Activated T-helper 2 cell treated with anti-CD3 and anti-CD28 coated beads, Interferon-gamma antibody, Interleukin-2, Interleukin-4, amounts not matched to agents 10 μg/mL and 5 μg/mL and 100 μg/mL, durations not matched to agents 14 hours and 24 hours and 36 hours (primary cell): ENCODE data around the gene RAPGEF1. TPM values are rescaled to one million over a fixed set of nuclear protein-coding genes. Genes with fewer than 3 reads are reported as not detected.
"Not testable (repeated sequence)": the region's sequence is repeated elsewhere in the genome, so short reads cannot be mapped to it uniquely, and the experiment has no call there.

ENCODE experiments used
- DNase-seq: peaks from one replicate; pipeline ENCODE4 v3.0.0; 2021; ENCODE audit warnings: low spot score
- H3K27ac Mint-ChIP-seq: one replicate; pipeline ENCODE4 v1.8.0; 2021; ENCODE audit warnings: mixed read lengths
- H3K27me3 Mint-ChIP-seq: one replicate; pipeline ENCODE4 v1.8.0; 2021; ENCODE audit warnings: low read depth, mixed read lengths
- H3K36me3 Mint-ChIP-seq: one replicate; pipeline ENCODE4 v1.8.0; 2021; ENCODE audit warnings: low read depth, mixed read lengths
- H3K4me1 Mint-ChIP-seq: one replicate; pipeline ENCODE4 v1.8.0; 2021; ENCODE audit warnings: low read depth, mixed read lengths
- H3K4me3 Mint-ChIP-seq: one replicate; pipeline ENCODE4 v1.8.0; 2021; ENCODE audit warnings: low read depth, mild to moderate bottlenecking, moderate library complexity, mixed read lengths
- H3K9me3 Mint-ChIP-seq: one replicate; pipeline ENCODE4 v1.8.0; 2021; ENCODE audit warnings: mixed read lengths
- intact Hi-C: fragments of 100-400 bp; cut with micrococcal nuclease; formaldehyde crosslinking; loops from one replicate; pipeline ENCODE4 v1.15.1; 2023
- total RNA-seq: library from RNA; stranded (reverse); gene quantifications from 2 replicates; pipeline ENCODE4 v1.2.3, GENCODE V29; 2022

Gene RAPGEF1
- total RNA-seq, 1 donor from 2014 or later: 133 TPM

DNA sequence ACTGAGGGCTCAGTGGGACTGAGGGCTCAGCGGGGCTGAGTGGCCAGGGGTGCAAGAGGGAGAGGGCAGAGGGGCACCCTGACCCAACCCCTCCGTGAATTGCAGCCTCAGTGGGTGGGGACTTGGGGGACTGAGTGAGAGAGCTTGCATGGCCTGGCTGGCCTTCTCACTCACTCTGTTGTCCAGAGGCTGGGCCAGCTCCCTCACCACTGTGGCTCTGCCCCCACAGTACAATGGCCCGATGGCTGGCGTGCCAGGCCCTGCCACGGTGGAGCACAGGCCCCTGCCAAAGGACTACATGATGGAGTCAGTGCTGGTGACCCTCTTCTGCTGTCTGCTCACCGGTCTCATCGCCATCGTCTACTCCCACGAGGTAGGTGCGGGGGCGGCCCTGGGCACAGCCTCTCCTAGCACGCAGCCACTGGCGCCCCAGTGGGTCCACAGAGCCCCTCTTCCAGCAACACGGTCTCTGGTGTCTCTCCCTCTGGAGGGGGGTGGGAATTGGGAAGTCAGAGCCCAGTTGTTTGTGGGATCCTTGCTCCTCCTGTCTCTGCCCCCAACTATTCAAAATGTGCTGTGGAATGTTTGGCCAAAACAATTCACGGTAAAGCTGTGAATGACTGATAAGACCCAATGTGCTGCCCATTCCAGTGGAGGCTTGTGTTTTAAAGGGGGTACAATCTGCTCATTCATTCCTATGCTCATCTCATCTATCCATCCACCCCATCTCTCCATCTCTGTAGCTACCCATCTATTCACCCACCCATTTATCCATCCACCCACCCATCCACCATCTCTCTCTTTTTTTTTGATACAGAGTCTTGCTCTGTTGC, 183.8 kb downstream of the RAPGEF1 start:
- Mint-ChIP-seq H3K27ac (no peak overlapping the region), H3K4me1 (no peaks in the 10 kb centered on the region), H3K9me3 (no peaks in the 10 kb centered on the region), H3K4me3 (no peak overlapping the region), H3K36me3 (no peaks in the 10 kb centered on the region), H3K27me3 (peaks cover 39% of the 10 kb centered on the region)
- intact Hi-C loops: no loop called here
- no peak for DNase-seq

DNA sequence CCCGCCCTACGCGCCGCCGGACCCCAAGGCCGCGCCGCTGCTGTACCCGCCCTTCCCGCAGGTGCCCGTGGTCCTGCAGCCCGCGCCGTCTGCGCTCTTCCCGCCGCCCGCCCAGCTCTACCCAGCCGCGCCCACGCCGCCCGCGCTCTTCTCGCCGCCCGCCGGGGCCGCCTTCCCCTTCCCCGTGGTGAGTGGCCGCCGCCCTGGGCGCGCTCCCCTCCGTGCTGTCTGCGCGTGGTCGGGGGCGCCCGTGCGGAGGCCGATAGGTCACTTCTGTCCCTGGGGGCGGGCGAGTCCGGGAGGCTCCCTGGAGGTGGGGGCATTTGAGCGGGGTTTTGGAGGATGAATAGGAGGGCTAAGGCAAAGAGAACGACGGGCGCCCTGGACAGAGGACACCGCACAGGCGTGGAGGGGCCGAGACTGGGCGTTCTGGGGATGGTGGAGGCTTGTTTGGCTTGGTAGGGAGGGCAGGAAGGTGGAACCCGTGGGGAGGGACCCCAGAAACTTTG, 185.0 kb downstream of the RAPGEF1 start:
- intact Hi-C loops: no loop called here
- H3K9me3 Mint-ChIP-seq: no peaks in the 10 kb centered on the region
- no peak overlapping the region for H3K27ac Mint-ChIP-seq
- DNase-seq: no peak
- H3K27me3 Mint-ChIP-seq: peaks cover 47% of the 10 kb centered on the region
- no peak overlapping the region for H3K4me3 Mint-ChIP-seq
- H3K4me1 Mint-ChIP-seq: no peaks in the 10 kb centered on the region
- no peaks in the 10 kb centered on the region for H3K36me3 Mint-ChIP-seq

DNA sequence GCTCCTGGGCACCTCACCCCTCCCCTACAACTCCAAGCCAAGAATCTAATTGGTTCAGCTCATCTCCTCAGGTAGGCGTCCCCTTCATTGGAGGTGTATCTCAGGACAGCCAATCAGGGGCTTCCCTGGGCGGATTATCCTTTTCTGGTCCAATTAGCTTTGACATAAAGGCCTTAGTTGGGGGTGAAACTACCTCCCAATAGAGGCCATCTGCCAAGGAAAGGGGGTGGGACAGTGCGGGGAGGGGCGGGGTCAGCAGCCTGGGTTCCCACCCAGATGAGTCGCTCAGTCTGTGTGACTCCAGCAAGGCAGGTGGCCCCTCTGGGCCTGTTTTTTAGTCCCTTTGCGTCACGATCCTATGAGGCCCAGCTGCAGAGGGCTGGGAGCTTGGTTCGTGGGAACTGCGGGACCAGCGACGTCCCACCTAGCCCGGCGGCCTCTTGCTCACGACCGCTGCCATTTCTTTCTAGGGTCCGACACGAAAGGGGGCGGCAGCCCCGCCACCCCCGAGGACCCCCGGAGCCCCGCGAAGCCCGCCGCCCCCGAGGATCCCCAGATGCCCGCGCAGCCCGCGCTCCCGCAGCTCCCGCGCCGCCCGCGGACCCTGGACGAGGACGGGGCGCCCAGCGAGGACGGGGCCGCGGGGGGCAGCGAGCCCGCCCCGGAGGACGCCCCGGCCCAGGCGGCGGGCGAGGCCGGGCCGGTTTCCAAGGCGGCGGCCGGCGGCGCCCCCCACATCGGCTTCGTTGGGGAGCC, 185.6 kb downstream of the RAPGEF1 start:
- no peaks in the 10 kb centered on the region for H3K9me3 Mint-ChIP-seq
- intact Hi-C loops: no loop called here
- DNase-seq: no peak
- no peaks in the 10 kb centered on the region for H3K36me3 Mint-ChIP-seq
- no peak overlapping the region for H3K4me3 Mint-ChIP-seq
- H3K4me1 Mint-ChIP-seq: no peaks in the 10 kb centered on the region
- H3K27me3 Mint-ChIP-seq: peaks cover 54% of the 10 kb centered on the region
- H3K27ac Mint-ChIP-seq: no peak overlapping the region

DNA sequence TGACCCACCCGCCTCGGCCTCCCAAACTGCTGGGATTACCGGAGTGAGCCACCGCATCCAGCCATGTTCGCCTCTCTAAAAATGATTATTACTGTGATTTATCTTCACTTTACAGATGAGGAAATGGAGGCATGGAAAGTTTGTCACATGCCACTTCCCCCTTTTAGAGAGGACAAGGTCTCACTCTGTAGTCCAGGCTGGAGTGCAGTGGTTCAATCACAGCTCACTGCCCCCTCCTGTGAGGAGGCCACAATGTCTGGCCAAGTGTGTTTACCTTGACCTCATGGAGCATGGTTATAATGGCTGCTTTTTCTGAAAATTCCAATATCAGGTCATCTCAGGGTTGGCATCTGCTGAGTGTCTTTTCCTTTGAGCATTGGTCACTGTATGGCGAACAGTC, 187.8 kb downstream of the RAPGEF1 start:
- no peaks in the 10 kb centered on the region for H3K9me3 Mint-ChIP-seq
- no peak overlapping the region for H3K27ac Mint-ChIP-seq
- no peak for DNase-seq
- intact Hi-C loops: no loop called here
- H3K36me3 Mint-ChIP-seq: no peaks in the 10 kb centered on the region
- H3K4me3 Mint-ChIP-seq: no peak overlapping the region
- peaks cover 5% of the 10 kb centered on the region for H3K4me1 Mint-ChIP-seq
- peaks cover 76% of the 10 kb centered on the region for H3K27me3 Mint-ChIP-seq

DNA sequence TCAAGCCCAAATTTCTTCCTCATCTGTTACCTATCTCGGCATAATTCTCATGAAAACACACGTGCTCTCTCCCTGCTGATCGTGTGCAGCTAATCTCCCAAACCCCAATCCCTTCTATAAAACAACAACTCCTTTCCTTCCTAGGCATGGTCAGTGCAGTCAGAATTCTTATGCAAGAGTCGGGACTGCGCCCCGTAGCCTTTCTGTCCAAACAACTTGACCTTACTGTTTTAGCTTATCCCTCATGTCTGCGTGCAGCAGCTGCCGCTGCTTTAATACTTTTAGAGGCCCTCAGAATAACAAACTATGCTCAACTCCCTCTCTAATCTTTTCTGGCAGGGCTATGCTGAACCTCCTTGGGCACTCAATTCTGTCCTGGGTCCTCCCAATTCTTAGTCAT, 189.4 kb downstream of the RAPGEF1 start:
- H3K4me1 Mint-ChIP-seq, DNase-seq, H3K36me3 Mint-ChIP-seq, H3K4me3 Mint-ChIP-seq, H3K27ac Mint-ChIP-seq, H3K9me3 Mint-ChIP-seq, intact Hi-C loops: not testable (repeated sequence)
- H3K27me3 Mint-ChIP-seq: peaks cover 69% of the 10 kb centered on the region

DNA sequence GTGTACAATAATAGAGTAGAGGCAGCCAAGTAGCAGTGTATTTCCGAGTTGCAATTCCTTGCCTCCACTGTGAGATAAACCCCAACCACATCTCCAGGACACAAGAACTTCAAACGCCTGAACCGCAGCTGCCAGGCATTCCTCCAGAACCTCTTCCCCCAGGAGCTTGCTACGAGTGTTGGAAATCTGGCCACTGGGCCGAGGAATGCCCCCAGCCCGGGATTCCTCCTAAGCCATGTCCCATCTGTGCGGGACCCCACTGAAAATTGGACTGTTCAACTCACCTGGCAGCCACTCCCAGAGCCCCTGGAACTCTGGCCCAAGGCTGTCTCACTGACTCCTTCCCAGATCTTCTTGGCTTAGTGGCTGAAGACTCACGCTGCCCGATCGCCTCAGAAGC, 190.7 kb downstream of the RAPGEF1 start:
- DNase-seq: not testable (repeated sequence)

DNA sequence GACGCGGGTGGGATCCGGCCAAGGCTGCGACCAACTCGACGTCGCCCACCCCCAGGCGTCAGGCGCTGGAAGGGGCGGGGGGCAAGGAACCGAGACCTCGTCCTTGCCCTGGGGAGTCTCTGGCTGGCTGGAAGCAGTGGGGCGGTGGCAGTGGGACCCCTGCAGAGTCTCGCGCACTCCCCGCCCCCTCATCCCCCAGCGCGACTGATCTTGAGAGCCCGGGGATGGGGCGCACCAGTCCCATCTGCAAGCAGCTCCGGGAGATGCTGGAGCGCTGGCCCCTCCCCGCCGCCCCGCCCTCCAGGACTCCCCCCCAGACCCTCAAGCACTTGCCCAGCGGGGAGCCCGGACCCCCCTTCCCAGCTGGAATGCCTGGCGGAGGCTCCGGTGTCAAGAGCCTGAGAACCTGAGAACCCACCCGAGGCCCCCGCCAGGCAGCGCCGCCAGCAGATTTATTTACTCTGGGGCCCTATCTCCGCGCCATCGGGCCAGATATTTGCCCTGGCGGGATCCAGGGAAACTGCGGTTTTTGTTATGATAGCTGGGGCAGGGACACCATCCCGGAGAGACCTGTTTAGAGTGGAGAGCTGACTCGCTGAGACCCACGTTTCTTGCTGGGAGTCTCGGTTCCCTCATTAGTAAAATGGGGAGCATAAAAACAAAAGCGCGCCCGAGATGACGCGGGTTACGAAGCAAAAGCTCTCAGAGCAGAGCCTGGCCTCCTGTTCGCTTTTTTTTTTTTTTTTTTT, 193.4 kb downstream of the RAPGEF1 start:
- Mint-ChIP-seq H3K27ac (no peak overlapping the region), H3K36me3 (peaks cover 7% of the 10 kb centered on the region), H3K9me3 (peaks cover 19% of the 10 kb centered on the region), H3K27me3 (peaks cover 62% of the 10 kb centered on the region), H3K4me1 (peaks cover 5% of the 10 kb centered on the region), H3K4me3 (peak overlapping the region; percentile 49)
- no peak for DNase-seq
- intact Hi-C loops: no loop called here

More for the DNA sequence above, 190.7 kb downstream of the RAPGEF1 start:
- H3K36me3 Mint-ChIP-seq, H3K4me1 Mint-ChIP-seq, H3K4me3 Mint-ChIP-seq, H3K27ac Mint-ChIP-seq, intact Hi-C loops, H3K9me3 Mint-ChIP-seq: not testable (repeated sequence)
- peaks cover 72% of the 10 kb centered on the region for H3K27me3 Mint-ChIP-seq

DNA sequence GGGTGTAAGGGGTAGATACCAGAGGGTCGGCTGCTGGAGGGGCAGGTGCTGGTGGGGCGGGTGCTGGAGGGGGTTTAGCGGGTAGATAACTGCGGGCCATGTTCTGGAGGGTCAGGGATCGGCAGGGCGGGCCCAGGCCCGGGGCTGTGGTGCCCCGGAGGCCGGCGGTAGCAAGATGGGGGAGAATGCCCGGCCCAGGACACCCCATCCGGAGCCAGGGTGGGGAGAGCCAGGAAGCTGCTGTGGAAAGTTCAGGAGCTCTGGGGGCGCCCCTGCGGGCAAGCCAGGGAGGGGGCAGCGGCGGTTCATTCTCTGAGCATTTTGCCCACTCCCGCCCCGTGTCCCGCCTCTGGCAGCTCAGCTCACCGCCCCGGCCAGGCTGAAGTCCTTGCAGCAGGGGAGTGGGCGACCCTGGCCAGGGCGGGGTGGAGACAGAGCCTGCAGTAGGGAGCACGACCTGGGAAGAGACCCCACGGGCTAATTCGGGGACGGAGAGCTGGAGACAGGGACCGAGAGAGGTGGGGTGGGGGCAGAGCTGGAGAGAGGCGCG, 194.0 kb downstream of the RAPGEF1 start:
- H3K27ac Mint-ChIP-seq: no peak overlapping the region
- intact Hi-C loops: no loop called here
- H3K36me3 Mint-ChIP-seq: peaks cover 7% of the 10 kb centered on the region
- H3K9me3 Mint-ChIP-seq: peaks cover 19% of the 10 kb centered on the region
- peaks cover 59% of the 10 kb centered on the region for H3K27me3 Mint-ChIP-seq
- peaks cover 5% of the 10 kb centered on the region for H3K4me1 Mint-ChIP-seq
- no peak for DNase-seq
- H3K4me3 Mint-ChIP-seq: no peak overlapping the region

DNA sequence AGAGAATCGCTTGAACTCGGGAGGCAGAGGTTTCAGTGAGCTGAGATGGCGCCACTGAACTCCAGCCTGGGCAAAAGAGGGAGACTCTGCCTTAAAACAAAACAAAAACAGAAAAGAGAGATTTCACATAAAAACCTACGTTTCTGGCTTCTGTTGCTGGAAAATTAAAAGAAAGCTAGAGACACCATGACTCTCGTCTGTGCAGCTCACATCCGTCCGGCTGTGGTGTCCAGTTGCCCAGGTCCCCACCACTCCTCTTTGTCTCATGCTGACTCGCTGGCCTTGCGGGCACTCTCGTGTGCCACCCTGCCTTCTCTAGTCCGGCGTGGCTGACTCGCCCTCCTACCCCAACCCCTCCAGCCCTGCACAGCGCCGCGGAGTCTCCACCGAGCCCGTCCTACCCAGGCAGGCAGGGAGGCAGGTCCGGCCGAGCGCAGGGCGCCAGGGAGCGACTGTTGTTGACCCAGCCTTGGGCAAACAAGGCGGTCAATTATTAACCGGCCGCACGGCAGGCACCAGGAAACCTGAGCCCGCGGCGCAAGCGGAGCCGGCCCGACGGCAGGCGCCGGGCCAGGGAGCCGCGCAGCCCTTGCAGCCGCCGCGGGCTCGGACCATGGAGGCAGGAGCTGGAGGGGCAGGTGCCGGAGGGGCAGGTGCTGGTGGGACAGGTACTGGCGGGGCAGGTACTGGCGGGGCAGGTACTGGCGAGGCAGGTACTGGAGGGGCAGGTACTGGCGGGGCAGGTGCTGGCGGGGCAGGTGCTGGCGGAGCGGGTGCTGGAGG, 194.7 kb downstream of the RAPGEF1 start, which contains the start of gene PRRT1B:
Gene PRRT1B, plus strand, starts transcription at position 521 of the 783 bp plus-strand sequence. Its CDS starts 93 bp downstream, at position 614.
- peaks cover 7% of the 10 kb centered on the region for H3K4me1 Mint-ChIP-seq
- no peak for DNase-seq
- H3K27me3 Mint-ChIP-seq: peaks cover 54% of the 10 kb centered on the region
- peaks cover 7% of the 10 kb centered on the region for H3K36me3 Mint-ChIP-seq
- no peak within 1 kb of the TSS for H3K27ac Mint-ChIP-seq
- intact Hi-C loops: no loop called here
- H3K9me3 Mint-ChIP-seq: peaks cover 19% of the 10 kb centered on the region
- H3K4me3 Mint-ChIP-seq: no peak within 1 kb of the TSS

DNA sequence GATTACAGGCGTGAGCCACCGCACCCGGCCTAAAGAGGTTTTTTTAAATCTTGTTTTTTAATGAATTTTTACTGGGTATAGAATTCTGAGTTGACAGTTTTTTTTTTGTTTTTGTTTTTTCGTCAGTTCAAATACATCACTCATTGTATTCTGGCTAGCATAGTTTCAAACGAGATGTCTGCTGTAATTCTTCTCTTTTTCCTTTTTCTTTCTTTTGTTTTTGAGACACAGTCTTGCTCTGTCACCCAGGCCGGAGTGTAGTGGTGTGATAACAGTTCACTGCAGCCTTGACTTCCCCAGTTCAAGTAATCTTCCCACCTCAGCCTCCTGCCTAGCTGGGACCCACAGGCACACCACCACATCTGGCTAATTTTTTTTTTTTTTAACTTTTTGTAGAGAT, 196.7 kb downstream of the RAPGEF1 start:
- peaks cover 33% of the 10 kb centered on the region for H3K27me3 Mint-ChIP-seq
- peaks cover 9% of the 10 kb centered on the region for H3K4me1 Mint-ChIP-seq
- no peak for DNase-seq
- peaks cover 7% of the 10 kb centered on the region for H3K36me3 Mint-ChIP-seq
- no peak overlapping the region for H3K4me3 Mint-ChIP-seq
- no peak overlapping the region for H3K27ac Mint-ChIP-seq
- H3K9me3 Mint-ChIP-seq: peaks cover 19% of the 10 kb centered on the region
- intact Hi-C loops: no loop called here

DNA sequence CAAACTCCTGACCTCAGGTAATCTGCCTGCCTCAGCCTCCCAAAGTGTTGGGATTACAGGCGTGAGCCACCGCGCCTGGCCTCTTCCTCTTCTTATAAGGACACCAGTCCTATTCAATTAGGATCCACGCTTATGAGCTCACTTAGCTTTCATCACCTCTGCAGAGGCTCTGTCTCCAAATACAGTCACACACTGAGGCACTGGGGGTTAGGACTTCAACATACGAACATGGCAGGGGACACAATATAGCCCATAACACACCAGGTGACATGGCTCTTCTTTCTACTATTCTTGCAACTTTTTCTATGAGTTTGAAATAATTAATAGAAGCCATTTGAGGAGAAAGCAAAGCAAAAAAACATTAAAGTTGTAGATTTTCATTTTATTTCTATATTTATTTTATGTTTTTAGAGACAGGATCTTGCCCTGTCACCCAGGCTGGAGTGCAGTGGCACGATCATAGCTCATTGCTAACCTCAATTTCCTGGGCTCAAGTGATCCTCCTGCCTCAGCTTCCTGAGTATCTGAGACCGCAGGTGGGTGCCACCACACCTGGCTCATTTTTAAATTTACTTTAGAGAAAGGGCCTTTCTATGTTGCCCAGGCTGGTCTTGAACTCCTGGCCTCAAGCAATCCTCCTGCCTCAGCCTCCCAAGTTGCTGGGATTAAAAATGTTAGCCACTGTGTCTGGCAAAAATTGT, 200.5 kb downstream of the RAPGEF1 start:
- H3K4me3 Mint-ChIP-seq: no peak overlapping the region
- intact Hi-C loops: no loop called here
- peaks cover 7% of the 10 kb centered on the region for H3K36me3 Mint-ChIP-seq

More for the DNA sequence above, 200.5 kb downstream of the RAPGEF1 start:
- Mint-ChIP-seq H3K27ac (no peak overlapping the region), H3K4me1 (peaks cover 10% of the 10 kb centered on the region), H3K9me3 (peaks cover 16% of the 10 kb centered on the region), H3K27me3 (peaks cover 9% of the 10 kb centered on the region)
- no peak for DNase-seq
